ENCODE measurements around the gene HSPB7. TPM values are rescaled to one million over a fixed set of nuclear protein-coding genes. Genes with fewer than 3 reads are reported as not detected.

The HSPB7 gene
- total and polyA plus RNA-seq, 2 of the 8 experiments (the other 6 are each of a cell fraction or from before 2014, with no cell fraction given), result not detected

DNA sequence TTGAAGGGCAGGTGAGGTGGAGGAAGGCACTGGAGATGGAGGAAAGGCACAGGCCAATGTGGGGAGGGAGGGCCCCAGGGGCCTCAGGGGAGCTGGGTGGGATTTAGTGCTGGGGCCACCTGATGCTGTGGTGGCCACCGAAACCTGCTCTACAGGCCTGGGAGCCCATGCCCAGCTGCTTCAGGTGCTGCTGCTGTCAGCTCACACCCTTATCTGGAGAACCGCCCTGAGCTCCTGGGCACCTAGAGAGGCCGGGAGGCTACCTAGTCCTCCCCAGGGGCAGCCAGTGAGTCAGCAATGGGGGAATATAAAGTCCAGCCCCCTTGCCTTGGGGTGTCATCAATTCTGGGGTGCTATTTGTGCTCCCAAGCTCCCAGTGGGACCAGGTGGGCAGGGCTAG lies 43.4 kb upstream of the HSPB7 start (continued):
- TF ChIP-seq POU5F1 (IDR thresholded peaks at IDR 0.05; ENCODE audit: low read depth, low read length) (no peak), BACH1 (IDR thresholded peaks at IDR 0.05; ENCODE audit: low read length) (no peak), TEAD4 (IDR thresholded peaks at IDR 0.05; ENCODE audit: low read depth, low read length) (no peak), RAD21 (IDR thresholded peaks at IDR 0.05 in 1 of 2, conservative IDR thresholded peaks at IDR 0.05 in 1 of 2; ENCODE audit: low read depth in 2 of 2, low read length in 2 of 2) (no peak)
- TF ChIP-seq, protein P1, sequence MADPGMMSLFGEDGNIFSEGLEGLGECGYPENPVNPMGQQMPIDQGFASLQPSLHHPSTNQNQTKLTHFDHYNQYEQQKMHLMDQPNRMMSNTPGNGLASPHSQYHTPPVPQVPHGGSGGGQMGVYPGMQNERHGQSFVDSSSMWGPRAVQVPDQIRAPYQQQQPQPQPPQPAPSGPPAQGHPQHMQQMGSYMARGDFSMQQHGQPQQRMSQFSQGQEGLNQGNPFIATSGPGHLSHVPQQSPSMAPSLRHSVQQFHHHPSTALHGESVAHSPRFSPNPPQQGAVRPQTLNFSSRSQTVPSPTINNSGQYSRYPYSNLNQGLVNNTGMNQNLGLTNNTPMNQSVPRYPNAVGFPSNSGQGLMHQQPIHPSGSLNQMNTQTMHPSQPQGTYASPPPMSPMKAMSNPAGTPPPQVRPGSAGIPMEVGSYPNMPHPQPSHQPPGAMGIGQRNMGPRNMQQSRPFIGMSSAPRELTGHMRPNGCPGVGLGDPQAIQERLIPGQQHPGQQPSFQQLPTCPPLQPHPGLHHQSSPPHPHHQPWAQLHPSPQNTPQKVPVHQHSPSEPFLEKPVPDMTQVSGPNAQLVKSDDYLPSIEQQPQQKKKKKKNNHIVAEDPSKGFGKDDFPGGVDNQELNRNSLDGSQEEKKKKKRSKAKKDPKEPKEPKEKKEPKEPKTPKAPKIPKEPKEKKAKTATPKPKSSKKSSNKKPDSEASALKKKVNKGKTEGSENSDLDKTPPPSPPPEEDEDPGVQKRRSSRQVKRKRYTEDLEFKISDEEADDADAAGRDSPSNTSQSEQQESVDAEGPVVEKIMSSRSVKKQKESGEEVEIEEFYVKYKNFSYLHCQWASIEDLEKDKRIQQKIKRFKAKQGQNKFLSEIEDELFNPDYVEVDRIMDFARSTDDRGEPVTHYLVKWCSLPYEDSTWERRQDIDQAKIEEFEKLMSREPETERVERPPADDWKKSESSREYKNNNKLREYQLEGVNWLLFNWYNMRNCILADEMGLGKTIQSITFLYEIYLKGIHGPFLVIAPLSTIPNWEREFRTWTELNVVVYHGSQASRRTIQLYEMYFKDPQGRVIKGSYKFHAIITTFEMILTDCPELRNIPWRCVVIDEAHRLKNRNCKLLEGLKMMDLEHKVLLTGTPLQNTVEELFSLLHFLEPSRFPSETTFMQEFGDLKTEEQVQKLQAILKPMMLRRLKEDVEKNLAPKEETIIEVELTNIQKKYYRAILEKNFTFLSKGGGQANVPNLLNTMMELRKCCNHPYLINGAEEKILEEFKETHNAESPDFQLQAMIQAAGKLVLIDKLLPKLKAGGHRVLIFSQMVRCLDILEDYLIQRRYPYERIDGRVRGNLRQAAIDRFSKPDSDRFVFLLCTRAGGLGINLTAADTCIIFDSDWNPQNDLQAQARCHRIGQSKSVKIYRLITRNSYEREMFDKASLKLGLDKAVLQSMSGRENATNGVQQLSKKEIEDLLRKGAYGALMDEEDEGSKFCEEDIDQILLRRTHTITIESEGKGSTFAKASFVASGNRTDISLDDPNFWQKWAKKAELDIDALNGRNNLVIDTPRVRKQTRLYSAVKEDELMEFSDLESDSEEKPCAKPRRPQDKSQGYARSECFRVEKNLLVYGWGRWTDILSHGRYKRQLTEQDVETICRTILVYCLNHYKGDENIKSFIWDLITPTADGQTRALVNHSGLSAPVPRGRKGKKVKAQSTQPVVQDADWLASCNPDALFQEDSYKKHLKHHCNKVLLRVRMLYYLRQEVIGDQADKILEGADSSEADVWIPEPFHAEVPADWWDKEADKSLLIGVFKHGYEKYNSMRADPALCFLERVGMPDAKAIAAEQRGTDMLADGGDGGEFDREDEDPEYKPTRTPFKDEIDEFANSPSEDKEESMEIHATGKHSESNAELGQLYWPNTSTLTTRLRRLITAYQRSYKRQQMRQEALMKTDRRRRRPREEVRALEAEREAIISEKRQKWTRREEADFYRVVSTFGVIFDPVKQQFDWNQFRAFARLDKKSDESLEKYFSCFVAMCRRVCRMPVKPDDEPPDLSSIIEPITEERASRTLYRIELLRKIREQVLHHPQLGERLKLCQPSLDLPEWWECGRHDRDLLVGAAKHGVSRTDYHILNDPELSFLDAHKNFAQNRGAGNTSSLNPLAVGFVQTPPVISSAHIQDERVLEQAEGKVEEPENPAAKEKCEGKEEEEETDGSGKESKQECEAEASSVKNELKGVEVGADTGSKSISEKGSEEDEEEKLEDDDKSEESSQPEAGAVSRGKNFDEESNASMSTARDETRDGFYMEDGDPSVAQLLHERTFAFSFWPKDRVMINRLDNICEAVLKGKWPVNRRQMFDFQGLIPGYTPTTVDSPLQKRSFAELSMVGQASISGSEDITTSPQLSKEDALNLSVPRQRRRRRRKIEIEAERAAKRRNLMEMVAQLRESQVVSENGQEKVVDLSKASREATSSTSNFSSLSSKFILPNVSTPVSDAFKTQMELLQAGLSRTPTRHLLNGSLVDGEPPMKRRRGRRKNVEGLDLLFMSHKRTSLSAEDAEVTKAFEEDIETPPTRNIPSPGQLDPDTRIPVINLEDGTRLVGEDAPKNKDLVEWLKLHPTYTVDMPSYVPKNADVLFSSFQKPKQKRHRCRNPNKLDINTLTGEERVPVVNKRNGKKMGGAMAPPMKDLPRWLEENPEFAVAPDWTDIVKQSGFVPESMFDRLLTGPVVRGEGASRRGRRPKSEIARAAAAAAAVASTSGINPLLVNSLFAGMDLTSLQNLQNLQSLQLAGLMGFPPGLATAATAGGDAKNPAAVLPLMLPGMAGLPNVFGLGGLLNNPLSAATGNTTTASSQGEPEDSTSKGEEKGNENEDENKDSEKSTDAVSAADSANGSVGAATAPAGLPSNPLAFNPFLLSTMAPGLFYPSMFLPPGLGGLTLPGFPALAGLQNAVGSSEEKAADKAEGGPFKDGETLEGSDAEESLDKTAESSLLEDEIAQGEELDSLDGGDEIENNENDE (IDR thresholded peaks at IDR 0.05; ENCODE audit: insufficient replicate concordance, low read length), result no peak
